ENCODE results near the gene PUS1.

The PUS1 gene

GRCh38 chr12:131917139-131917710, 11.9 kb upstream of the PUS1 start:
- no peak for DNase-seq

- no peak for DNase-seq
These were observed 11.3 kb upstream of the PUS1 start for GRCh38 chr12:131917711-131918306.

GRCh38 chr12:131918311-131919050, 10.6 kb upstream of the PUS1 start:
- no peak for DNase-seq

- DNase-seq = no peak
These were observed 10.1 kb upstream of the PUS1 start for GRCh38 chr12:131919051-131919347.

GRCh38 chr12:131919366-131920156, 9.5 kb upstream of the PUS1 start:
- no peak for DNase-seq

GRCh38 chr12:131920157-131920508, 8.9 kb upstream of the PUS1 start:
- DNase-seq = no peak

- no peak for DNase-seq
These were observed 7.9 kb upstream of the PUS1 start for GRCh38 chr12:131920902-131921840.

- no peak for DNase-seq
These were observed 7.0 kb upstream of the PUS1 start for GRCh38 chr12:131921866-131922769.

GRCh38 chr12:131922772-131923171, 6.3 kb upstream of the PUS1 start:
- DNase-seq = no peak

- DNase-seq = no peak
These were observed 5.8 kb upstream of the PUS1 start for GRCh38 chr12:131923260-131923659.

- no peak for DNase-seq
These were observed 1.7 kb upstream of the PUS1 start for GRCh38 chr12:131927110-131928079.

GRCh38 chr12:131928080-131928710, 881 bp upstream of the PUS1 start:
- no peak for DNase-seq

GRCh38 chr12:131929581-131930456, 743 bp downstream of the PUS1 start:
- peak; percentile 33 for DNase-seq

- no peak for DNase-seq
These were observed 1.4 kb downstream of the PUS1 start for GRCh38 chr12:131930510-131930909.

- DNase-seq = no peak
These were observed 4.3 kb downstream of the PUS1 start for GRCh38 chr12:131933387-131933786.

- DNase-seq = no peak
These were observed 5.5 kb downstream of the PUS1 start for GRCh38 chr12:131934535-131934934.

GRCh38 chr12:131938082-131938481, 9.0 kb downstream of the PUS1 start:
- no peak for DNase-seq

- no peak for DNase-seq
These were observed 9.9 kb downstream of the PUS1 start for GRCh38 chr12:131939007-131939406.

- no peak for DNase-seq
These were observed 11.1 kb downstream of the PUS1 start for GRCh38 chr12:131940141-131940547.
